Body of pancreas (tissue), 4 donors: ENCODE measurements around the gene ATP9B.

Experiments
- CTCF ChIP-seq, 7 experiments: fragments of 450-650 bp in 4 of 7; fragments of 200-600 bp in 3 of 7; sonication (generic) in 3 of 7; IDR thresholded peaks; one replicate each; pipeline ENCODE4 v1.5.1; 2016 to 2019; ENCODE audit warnings: antibody characterized with exemption in 7 of 7
- POLR2A ChIP-seq, 3 donors: fragments of 450-650 bp; IDR thresholded peaks; one replicate each; pipeline ENCODE4 v1.6.1; 2016; ENCODE audit warnings: antibody characterized with exemption in 3 of 3, mild to moderate bottlenecking in 2 of 3

GRCh38 chr18:79241755-79242154, 172.6 kb downstream of the ATP9B start:
- TF ChIP-seq CTCF (IDR thresholded peaks at IDR 0.05) (no peak), POLR2A (IDR thresholded peaks at IDR 0.05) (no peak)
